NCI-H1417 treated with DMSO at 0.1 percent for 48 hours (cell line): ENCODE results near the gene SMIM7.
"Not testable (repeated sequence)": the region's sequence is repeated elsewhere in the genome, so short reads cannot be mapped to it uniquely, and the experiment has no call there.

Experiments
- DNase-seq: peaks from one replicate; lab custom pipeline; 2025; lab: John Stamatoyannopoulos, UW

SMIM7 gene

DNA sequence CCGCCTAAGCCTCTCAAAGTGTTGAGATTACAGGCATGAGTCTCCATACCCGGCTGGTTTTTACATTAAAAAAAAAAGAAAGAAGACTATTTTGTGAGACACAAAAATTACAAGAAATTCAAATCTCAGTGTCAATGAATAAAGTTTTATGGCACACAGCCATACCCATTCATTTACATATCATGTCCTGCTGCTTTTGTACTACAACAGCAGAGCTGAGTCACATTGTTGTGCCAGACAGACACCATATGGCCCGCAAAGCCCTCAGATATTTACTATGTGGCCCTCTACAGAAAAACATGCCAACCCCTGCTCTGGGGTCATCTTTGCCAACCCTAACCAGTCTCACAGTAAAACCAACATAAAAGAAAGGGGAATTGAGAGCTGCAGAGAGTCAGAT is 5.3 kb downstream of the SMIM7 start:
- DNase-seq = no peak

DNA sequence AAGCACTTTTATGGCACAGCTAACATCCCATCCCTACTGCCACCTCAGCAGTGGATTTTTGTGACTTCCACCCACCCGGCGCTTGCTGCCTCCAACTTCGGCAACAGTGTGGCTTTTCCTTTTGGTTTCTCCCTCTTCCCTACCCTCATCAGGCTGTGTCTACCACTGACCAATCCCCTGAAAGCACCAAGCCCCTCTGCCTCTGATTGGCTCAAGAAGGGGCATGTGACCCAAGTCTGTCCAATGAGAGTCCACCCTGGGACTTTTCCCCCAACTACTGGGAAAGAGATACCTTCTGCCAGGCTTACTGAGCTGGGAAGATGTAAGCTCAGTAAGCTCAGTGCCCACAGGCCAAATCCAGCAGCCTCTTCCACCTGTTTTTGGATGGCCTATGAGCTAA is 5.8 kb downstream of the SMIM7 start:
- DNase-seq = no peak

- no peak for DNase-seq
Observed at GRCh38 chr19:16652854-16653253, 7.1 kb downstream of the SMIM7 start.

DNA sequence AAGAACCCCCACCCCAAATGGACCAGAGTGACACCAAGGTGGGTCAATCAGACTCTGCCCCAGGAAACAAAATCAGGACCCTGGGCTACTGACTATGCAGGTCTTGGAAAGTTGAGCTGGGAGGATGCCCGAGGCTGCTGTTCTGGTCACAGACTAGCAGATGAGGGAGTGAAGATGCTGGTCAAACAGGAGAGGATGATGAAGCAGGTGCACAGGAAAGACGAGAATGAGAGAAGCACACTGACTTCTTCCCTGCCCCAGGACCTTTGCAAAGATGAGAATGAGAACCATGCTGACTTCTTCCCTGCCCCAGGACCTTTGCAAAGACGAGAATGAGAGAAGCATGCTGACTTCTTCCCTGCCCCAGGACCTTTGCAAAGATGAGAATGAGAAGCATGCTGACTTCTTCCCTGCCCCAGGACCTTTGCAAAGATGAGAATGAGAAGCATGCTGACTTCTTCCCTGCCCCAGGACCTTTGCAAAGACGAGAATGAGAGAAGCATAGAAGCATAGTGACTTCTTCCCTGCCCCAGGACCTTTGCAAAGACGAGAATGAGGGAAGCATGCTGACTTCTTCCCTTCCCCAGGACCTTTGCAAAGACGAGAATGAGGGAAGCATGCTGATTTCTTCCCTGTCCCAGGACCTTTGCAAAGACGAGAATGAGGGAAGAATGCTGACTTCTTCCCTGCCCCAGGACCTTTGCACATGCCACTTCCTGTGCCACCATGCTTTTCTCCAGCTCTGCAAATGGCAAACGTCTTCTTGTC is 8.3 kb downstream of the SMIM7 start:
- DNase-seq = not testable (repeated sequence)

DNA sequence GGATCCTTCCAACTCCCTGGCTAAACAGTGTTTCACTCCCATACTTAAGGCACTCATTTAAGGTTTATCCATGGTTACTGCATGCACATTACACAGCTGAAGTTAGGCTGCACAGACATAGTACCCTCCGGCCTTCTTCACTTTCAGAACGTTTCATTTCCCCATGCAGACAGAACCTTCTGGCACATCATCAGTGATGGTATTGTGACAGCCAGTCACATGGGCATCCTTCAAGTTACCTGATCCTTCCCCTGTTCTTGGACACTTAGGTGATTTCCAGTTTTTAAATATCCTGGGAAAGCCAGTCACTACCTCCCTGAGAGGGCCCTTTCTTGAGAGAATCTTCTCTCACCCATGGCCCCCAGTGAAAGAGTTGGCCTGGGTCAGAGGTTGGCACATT is 9.1 kb downstream of the SMIM7 start:
- DNase-seq = no peak

DNA sequence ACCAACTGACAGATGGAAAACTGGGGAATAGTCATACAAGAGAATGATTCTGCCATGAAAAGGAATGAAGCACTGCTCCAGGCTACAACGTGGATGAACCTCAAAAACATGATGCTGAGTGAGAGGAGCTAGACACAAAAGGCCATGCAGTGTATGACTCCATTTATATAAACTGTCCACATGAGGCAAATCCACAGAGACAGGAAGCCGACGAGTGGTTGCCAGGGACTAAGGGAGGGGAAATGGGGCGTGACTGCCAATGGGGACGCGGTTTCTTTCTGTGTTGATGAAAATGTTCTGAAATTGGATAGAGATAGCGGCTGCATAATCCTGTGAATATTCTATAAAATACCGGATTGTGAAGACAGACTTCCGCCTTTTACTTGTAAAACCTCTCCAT is 10.2 kb downstream of the SMIM7 start:
- DNase-seq = no peak

DNA sequence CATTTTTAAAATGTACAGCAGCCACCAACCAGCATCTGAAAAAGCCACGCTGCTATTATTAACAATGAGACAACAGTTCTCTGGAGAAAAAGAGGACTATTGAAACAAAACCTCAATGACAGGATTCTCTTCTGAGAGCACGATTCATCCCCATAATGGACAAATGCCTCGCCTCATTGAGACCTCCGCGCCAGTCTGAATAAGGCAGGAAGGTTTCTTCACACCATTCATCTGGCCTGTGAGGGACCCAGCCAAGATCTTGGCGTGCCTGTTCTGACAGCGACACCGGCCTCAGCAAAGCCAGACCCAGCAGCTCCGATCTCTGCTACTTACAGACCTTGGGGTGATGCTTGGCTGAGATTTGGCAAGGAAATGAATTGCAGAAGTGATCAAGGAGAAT is 14.8 kb downstream of the SMIM7 start:
- DNase-seq = no peak

DNA sequence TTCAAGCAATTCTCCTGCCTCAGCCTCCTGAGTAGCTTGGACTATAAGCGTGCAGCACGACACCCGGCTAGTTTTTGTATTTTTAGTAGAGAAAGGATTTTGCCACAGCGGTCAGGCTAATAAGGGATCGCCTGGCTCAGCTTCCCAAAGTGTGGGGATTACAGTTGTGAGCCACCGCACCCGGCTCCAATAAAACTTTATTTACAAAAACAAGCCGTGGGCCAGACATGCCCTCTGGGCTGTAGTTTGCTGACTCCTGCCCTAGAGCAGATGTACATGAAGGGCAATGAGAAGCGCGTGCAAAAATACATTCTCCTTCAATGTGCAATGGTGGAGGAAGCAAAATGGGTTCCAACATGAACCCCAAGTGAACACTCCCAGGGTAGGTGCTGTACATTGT is 18.2 kb downstream of the SMIM7 start:
- DNase-seq = no peak

DNA sequence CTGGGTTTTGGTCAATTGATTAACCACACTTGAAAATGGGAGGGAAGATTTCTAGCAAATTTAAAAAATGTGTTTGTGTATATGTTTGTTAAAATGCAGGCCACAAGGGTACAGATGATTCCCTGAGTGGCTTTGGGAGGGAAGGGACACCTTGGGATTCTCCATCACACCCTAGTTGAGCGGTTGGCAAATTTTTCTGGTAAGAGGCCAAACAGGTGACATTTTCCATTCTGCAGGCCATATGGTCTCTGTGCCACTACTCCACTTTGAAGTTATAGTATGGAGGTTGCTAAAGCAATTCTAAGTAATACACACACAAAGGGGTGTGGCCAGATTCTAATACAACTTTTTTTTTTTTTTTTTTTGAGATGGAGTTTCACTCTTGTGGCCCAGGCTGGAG is 19.0 kb downstream of the SMIM7 start:
- DNase-seq = no peak

DNA sequence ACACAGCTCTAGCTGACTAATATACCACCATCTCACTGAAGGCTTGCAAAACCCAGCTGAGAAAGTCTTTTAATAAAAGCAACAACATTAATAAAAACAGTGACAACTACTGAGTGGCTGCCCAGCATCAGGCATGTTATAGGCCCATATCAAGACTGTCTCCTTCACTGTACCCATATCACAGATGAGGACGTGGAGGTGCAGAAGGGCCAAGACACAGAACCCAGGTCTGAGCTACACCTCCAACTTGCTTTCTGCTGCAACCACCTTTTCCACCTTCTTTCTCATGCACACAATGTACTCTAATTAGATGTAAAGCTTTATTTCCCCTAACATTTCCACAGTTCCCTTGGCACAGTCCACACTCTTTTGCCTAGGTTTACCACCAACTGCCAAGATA is 21.3 kb downstream of the SMIM7 start:
- DNase-seq = no peak

- no peak for DNase-seq
Observed at GRCh38 chr19:16637535-16637934, 22.4 kb downstream of the SMIM7 start.

GRCh38 chr19:16631465-16631864 is 28.5 kb downstream of the SMIM7 start:
- no peak for DNase-seq

- no peak for DNase-seq
Observed at GRCh38 chr19:16628984-16629691, 30.8 kb downstream of the SMIM7 start.

DNA sequence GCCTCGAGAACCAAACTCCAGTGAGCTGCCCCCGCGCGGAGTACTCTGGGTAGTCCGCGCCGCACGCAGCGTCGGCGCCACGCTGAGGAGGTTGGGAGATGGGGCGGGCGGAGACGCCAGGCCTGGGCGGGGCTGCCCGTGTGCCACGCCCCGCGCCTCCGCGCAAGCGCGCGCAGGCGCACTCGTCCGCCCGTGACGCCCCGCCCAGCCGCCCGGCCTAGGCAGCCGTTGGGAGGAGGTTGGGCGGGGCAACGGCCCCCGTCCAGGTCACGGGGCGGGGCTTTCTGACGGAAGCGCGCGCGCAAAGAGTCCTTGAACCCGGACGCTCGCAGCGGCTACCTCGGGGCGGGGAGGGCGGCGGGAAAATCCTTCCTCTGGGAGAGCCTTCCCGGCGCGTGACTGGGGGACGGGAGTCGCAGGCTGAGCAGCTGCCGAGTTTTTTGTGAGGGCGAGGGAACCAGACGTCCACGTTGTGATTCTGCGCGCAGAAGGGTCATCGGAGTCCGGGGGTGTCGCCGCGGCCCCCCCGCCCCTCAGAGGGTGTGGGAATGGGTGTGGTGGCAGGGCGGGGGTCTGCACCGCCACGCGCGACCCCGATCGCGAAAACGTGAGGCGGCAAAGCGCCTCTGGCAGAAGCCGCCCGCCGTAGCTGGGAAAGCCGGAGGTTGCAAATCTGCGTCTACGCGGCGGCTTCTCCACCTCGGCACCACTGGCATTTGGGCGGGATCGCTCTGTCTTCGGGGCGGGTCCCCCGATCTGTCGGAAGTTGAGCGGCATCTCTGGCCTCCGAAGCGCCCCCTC is 31.6 kb downstream of the SMIM7 start, which contains the start of gene MED26:
Gene MED26, minus strand, starts transcription at position 22 of the 801 bp plus-strand sequence. CDS start 261 bp downstream, outside the sequence.
- peak; percentile 84 for DNase-seq

GRCh38 chr19:16627928-16628182 is 32.1 kb downstream of the SMIM7 start:
- no peak for DNase-seq

DNA sequence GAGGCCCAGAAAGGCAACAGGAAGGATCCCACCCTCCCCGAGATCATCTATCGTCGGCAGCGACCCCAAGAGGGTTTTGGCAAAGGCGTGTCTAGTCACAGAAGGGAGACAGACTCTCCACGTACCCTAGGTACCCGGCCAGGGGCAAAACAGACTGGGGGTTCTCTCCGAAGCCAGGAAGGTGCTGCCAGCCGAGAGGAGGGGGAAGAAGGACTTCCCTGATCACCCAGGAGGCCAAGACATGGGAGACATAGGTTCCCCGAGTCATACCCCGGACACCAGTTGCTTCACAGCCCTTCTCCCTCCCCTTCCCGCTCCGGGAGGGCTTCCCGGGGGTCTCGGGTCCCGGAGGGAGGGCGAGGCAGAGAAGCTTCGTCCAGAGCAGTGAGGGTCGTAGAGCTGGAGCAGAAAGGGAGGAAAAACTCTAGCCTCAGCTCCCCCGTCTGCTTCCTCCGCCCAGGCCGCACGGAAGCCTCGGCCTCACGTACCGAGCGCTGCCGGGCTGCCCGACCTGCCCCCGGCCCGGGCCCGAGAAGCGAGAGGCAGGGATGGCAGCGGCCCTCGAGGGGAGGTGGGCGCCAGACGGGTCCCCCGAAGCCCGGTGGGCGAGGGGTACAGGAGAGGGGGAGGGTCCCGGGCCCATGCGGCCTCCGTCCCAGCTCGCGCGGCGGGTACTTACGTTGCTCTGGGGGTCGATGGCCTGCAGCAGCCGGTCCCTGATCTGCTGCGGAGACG is 32.6 kb downstream of the SMIM7 start:
- no peak for DNase-seq

- DNase-seq = no peak
Observed at GRCh38 chr19:16626796-16627192, 33.1 kb downstream of the SMIM7 start.

DNA sequence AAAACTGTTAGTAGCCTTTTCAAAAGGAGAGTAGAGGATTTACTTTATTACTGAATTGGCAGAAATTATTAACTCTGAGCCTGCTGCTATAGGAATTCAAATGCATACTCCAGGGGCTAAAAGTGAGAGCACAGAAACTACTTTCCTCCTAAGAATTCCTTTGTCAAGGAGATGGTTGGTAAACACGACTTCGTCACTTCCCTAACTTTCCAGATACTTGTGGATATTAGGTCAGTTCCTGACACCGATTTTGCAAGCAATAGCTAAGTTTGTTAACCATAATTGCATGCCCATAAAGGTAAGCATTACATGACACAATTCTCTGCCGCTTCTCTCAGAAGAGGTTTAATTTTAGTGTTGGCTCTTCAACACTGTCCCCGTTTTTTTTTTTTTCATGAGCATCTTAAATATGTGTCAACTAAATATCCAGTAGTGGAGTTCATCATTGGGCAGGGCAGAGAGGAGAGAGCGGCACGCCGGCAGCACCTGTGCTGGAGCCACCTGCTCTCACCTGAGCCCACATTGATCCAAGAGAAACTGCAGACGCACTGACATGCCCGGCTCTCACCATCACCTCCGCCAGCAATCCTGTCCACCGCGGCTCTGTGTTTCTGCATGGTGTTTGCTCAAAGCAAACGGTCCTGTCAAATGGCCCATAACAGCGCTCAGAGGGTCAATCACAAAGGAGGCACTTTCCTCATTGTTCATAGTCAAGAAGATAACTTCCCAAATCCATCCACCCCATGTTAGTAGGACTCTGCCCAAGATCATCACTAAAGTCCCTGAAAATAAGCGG is 34.6 kb downstream of the SMIM7 start:
- no peak for DNase-seq

DNA sequence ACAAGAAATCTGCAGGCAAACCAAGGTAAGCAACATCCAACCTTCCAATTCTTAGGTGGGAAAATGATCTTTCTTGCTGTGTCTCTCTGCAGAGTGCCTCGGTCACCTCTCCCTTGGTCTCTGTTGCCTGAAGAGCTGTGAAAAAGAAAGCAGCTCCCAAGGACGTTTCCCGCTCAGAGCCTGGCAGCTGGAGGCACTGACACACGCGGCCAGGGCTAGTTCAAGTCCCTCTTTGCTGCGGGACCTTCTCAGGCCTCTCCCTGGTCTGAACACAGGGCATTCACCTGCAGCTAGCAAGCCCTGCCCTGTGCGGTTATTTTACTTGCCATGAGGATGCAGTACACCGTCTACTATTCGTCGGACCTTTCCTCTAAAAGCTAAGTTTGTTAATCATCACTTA is 35.7 kb downstream of the SMIM7 start:
- no peak for DNase-seq

DNA sequence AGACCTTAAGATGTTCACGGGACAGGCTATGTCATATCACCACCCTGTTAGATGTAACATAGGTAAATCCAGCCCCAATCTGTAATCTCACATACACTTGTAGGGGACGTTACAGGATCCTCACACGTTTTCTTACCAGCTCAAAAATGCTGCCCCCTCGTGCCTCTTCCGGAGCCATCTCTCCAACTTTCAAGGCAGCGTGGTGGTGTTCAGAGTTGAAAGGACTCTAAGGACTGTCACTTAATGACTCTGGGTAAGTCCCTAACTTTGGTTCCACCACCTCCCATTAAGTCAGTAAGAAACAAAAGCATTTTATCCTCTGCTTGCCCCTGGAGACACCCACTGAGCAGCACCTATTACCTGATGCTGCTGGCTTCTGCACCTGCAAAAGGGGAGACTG is 36.4 kb downstream of the SMIM7 start:
- no peak for DNase-seq

GRCh38 chr19:16623066-16623465 is 36.9 kb downstream of the SMIM7 start:
- DNase-seq = no peak
